HepG2 (cell line): Measurements from ENCODE around the gene C20orf204. TPM values are rescaled to one million over a fixed set of nuclear protein-coding genes. Genes with fewer than 3 reads are reported as not detected.

Source experiments
- ASH2L ChIP-seq: fragments of 300-600, 200-600 bp; sonication (generic); IDR thresholded peaks from 2 replicates; pipeline ENCODE4 v1.7.0; 2017; ENCODE audit warnings: low read depth, mild to moderate bottlenecking, moderate library complexity, mixed read lengths, low read length; ENCODE audit not compliant: insufficient read length
- ATAD3A ChIP-seq: sonication (generic); formaldehyde crosslinking; IDR thresholded peaks from 2 replicates; pipeline ENCODE4 v1.4.0; 2020; ENCODE audit warnings: missing genetic modification reagents
- BCL3 ChIP-seq: sonication (generic); formaldehyde crosslinking; IDR thresholded peaks from 2 replicates; pipeline ENCODE4 v1.5.1; 2020; ENCODE audit warnings: mild to moderate bottlenecking, missing genetic modification reagents, moderate library complexity
- HINFP ChIP-seq: sonication (generic); formaldehyde crosslinking; IDR thresholded peaks from 2 replicates; pipeline ENCODE4 v1.4.0; 2020; ENCODE audit warnings: low read depth, mild to moderate bottlenecking, missing genetic modification reagents
- PRPF4 ChIP-seq: fragments of 200-400 bp; formaldehyde crosslinking; IDR thresholded peaks from 2 replicates; pipeline ENCODE4 v1.6.1; 2016; ENCODE audit warnings: low read length, low read depth; ENCODE audit not compliant: poor library complexity, severe bottlenecking
- SMYD3 ChIP-seq: sonication (generic); formaldehyde crosslinking; IDR thresholded peaks from 2 replicates; pipeline ENCODE4 v1.8.1; 2023; ENCODE audit warnings: mild to moderate bottlenecking, missing genetic modification reagents
- TRIM22 ChIP-seq: fragments of 450-650 bp; IDR thresholded peaks from 2 replicates; pipeline ENCODE4 v1.6.1; 2017
- ZHX1 ChIP-seq: sonication (generic); formaldehyde crosslinking; IDR thresholded peaks from 2 replicates; pipeline ENCODE4 v1.8.1; 2022; ENCODE audit warnings: low read depth, mild to moderate bottlenecking, missing genetic modification reagents
- ZNF557 ChIP-seq: sonication (generic); formaldehyde crosslinking; IDR thresholded peaks from 2 replicates; pipeline ENCODE4 v1.4.0; 2020; ENCODE audit warnings: missing genetic modification reagents
- ZNF569 ChIP-seq: sonication (generic); formaldehyde crosslinking; IDR thresholded peaks from 2 replicates; pipeline ENCODE4 v1.5.0; 2020; ENCODE audit warnings: mild to moderate bottlenecking, missing genetic modification reagents, moderate library complexity, borderline replicate concordance
- ZSCAN30 ChIP-seq: sonication (generic); formaldehyde crosslinking; IDR thresholded peaks from 2 replicates; pipeline ENCODE4 v1.5.0; 2020; ENCODE audit warnings: mild to moderate bottlenecking, missing genetic modification reagents
- polyA plus RNA-seq, 8 experiments: library from polyadenylated mRNA; depleted of rRNA in 3 of 8; stranded (reverse) in 7 of 8; unstranded in 1 of 8; fragments of >200 nt; fragmentation: Illumina TruSeq in 4 of 8; extraction: Trizol in 4 of 8; gene quantifications; 2 replicates each; pipeline versions ENCODE4 v1.2.1 to v1.2.3, GENCODE V29; 2011 to 2016; ENCODE audit warnings: low read depth in 4 of 8, missing spikeins in 1 of 8, mixed read lengths in 1 of 8; ENCODE audit not compliant: insufficient read depth in 1 of 8
- total RNA-seq, 5 experiments: library from RNA; depleted of rRNA; stranded (reverse); fragments of >200 nt; fragmentation: Illumina TruSeq; extraction: Trizol; gene quantifications; 2 replicates each; pipeline ENCODE4 v1.2.3, GENCODE V29; 2016; ENCODE audit warnings: low read depth in 1 of 5
- TF ChIP-seq, protein P1 (sequence below): sonication (generic); formaldehyde crosslinking; IDR thresholded peaks from 2 replicates; pipeline ENCODE4 v1.4.0; 2020; ENCODE audit warnings: mild to moderate bottlenecking, missing genetic modification reagents
- TF ChIP-seq, protein P2 (sequence below): sonication (generic); formaldehyde crosslinking; IDR thresholded peaks from 2 replicates; pipeline ENCODE4 v1.4.0; 2020; ENCODE audit warnings: mild to moderate bottlenecking, missing genetic modification reagents

Gene C20orf204
- total and polyA plus RNA-seq, 2 of the 13 experiments (the other 11 are each of a cell fraction or from before 2014, with no cell fraction given): 22.1 to 80.0 TPM

- TF ChIP-seq BCL3 (CRISPR knock-in tag): peak; percentile 78
- TF ChIP-seq HINFP (CRISPR knock-in tag): no peak
- TF ChIP-seq ZSCAN30 (CRISPR knock-in tag): no peak
- peak; percentile 15 for TF ChIP-seq ASH2L
- TF ChIP-seq ZNF569 (CRISPR knock-in tag): no peak
- TF ChIP-seq ATAD3A (CRISPR knock-in tag): 0 out of 2 replicates have a peak, but pooled peaks have one; percentile 71
- TF ChIP-seq SMYD3 (CRISPR knock-in tag): 0 out of 2 replicates have a peak, but pooled peaks have one; percentile 0
- 0 out of 2 replicates have a peak, but pooled peaks have one; percentile 41 for TF ChIP-seq ZHX1 (CRISPR knock-in tag)
- TF ChIP-seq ZNF557 (CRISPR knock-in tag): peak; percentile 70; the same call in 1 of the 2 replicates
- TF ChIP-seq TRIM22: no peak
- TF ChIP-seq, protein P1, sequence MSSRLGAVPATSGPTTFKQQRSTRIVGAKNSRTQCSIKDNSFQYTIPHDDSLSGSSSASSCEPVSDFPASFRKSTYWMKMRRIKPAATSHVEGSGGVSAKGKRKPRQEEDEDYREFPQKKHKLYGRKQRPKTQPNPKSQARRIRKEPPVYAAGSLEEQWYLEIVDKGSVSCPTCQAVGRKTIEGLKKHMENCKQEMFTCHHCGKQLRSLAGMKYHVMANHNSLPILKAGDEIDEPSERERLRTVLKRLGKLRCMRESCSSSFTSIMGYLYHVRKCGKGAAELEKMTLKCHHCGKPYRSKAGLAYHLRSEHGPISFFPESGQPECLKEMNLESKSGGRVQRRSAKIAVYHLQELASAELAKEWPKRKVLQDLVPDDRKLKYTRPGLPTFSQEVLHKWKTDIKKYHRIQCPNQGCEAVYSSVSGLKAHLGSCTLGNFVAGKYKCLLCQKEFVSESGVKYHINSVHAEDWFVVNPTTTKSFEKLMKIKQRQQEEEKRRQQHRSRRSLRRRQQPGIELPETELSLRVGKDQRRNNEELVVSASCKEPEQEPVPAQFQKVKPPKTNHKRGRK (CRISPR knock-in tag): 0 out of 2 replicates have a peak, but pooled peaks have one; percentile 17
- TF ChIP-seq, protein P2, sequence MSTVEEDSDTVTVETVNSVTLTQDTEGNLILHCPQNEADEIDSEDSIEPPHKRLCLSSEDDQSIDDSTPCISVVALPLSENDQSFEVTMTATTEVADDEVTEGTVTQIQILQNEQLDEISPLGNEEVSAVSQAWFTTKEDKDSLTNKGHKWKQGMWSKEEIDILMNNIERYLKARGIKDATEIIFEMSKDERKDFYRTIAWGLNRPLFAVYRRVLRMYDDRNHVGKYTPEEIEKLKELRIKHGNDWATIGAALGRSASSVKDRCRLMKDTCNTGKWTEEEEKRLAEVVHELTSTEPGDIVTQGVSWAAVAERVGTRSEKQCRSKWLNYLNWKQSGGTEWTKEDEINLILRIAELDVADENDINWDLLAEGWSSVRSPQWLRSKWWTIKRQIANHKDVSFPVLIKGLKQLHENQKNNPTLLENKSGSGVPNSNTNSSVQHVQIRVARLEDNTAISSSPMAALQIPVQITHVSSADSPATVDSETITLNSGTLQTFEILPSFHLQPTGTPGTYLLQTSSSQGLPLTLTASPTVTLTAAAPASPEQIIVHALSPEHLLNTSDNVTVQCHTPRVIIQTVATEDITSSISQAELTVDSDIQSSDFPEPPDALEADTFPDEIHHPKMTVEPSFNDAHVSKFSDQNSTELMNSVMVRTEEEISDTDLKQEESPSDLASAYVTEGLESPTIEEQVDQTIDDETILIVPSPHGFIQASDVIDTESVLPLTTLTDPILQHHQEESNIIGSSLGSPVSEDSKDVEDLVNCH (CRISPR knock-in tag): no peak
- no peak for TF ChIP-seq PRPF4
These were observed 18.1 kb downstream of the C20orf204 start (continued) for GRCh38 chr20:64053841-64054661.
